PFSK-1 (cell line): ENCODE data around the gene UVRAG.

Source experiments
- REST ChIP-seq, 2 experiments: IDR thresholded peaks; 2 replicates each; pipeline versions ENCODE4 v1.6.1 to v1.8.0; 2011 to 2012; ENCODE audit warnings: low read depth in 2 of 2, low read length in 2 of 2, control low read depth in 1 of 2, inconsistent platforms in 1 of 2, mild to moderate bottlenecking in 1 of 2, moderate library complexity in 1 of 2; ENCODE audit not compliant: insufficient read depth in 1 of 2
- TAF1 ChIP-seq: IDR thresholded peaks from 2 replicates; pipeline ENCODE4 v1.6.1; 2012; ENCODE audit warnings: low read length, control low read depth, borderline replicate concordance; ENCODE audit not compliant: insufficient read depth

- TF ChIP-seq REST (IDR thresholded peaks at IDR 0.05; ENCODE audit: insufficient read depth in 1 of 2, low read depth in 2 of 2, low read length in 2 of 2) (no peak), TAF1 (no peak)
Observed at GRCh38 chr11:76153571-76153923, 338.5 kb downstream of the UVRAG start.
